SKM-1 treated with dmso at 0.1 percent for 144 hours (cell line): ENCODE measurements around the gene TPCN2.

Experiments used
- DNase-seq: peaks from one replicate; lab custom pipeline; 2025; ENCODE audit not compliant: unreplicated experiment; lab: John Stamatoyannopoulos, UW

The TPCN2 gene

DNA sequence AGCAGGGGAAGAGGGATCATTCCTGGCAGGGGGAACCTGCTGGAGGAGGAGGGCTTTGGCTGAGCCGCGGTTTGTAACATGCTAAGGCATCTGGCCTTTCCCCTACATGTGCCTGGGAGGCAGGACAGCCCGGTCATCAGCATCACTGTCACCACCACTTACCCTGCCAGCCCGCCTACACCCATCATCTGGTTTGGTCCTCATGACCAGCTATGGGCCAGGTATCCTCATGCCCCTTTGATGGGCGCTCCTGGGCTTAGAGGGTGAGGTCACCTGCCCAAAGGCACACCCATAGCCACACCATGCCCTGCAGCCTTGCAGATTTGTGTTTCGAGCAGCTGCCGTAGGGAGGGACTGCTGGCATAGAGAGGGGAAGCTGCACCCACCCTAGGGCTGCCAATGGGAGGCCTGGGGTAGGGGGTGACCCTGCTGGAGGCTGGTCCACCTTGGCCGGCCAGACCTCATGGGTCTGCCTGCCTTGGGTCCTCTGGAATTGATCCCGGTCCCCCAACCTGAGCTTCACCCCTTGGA lies 38.3 kb upstream of the TPCN2 start:
- no peak for DNase-seq

DNA sequence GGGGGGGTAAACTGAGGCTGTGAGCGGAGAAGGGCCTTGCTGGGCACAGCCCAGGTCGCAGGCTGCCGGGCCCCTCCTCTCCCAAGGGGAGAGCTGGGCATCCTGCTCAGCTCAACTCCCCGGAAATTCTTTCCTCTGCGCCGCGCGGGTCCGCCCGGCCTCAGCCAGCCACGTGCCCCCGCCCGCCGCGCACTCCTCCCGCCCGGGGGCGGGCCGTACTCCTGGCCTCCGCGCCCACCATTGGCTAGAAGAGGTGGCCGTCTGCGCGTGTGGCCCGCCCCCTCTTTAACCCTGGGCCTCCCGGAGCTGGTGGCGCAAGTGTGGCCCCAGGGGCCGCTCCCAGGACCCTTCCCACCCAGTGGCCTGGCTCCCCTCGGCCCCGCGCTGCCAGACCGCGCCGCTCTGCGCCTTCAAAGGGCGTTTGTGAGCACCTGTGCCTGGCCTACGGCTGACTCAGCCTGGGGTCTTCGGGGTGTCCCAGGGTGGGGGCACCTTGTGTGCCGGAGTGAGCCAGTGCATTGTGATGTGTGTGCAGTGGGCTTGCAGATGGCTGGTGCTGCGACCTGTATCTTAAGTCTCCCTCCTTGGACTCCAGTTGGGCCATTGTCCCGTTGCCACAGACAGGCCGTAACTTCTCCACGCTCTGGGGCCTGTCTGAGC lies 37.6 kb upstream of the TPCN2 start:
- DNase-seq: peak; percentile 62

DNA sequence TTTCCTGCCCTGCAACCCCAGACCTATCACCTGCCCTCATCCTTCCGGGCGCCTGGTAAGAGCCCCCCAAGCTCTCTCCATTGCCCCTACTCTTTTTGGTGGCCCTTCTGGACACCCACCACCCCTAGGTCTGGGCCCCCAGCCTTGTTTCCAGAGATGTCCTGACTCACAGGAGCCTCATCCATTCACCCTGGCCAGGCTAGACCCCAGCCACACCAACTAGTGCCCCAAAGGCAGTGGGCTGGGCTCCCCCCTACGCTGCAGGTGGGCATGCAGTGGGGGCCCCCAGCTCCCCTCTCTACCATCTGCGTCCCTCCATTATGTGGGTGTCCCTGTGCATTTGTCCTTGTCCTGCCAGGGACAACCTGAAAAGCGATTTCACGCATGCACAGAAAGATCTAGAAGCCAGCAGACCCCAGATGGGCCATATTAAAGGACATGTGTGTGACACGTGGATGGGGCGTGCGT lies 37.1 kb upstream of the TPCN2 start:
- DNase-seq: no peak

DNA sequence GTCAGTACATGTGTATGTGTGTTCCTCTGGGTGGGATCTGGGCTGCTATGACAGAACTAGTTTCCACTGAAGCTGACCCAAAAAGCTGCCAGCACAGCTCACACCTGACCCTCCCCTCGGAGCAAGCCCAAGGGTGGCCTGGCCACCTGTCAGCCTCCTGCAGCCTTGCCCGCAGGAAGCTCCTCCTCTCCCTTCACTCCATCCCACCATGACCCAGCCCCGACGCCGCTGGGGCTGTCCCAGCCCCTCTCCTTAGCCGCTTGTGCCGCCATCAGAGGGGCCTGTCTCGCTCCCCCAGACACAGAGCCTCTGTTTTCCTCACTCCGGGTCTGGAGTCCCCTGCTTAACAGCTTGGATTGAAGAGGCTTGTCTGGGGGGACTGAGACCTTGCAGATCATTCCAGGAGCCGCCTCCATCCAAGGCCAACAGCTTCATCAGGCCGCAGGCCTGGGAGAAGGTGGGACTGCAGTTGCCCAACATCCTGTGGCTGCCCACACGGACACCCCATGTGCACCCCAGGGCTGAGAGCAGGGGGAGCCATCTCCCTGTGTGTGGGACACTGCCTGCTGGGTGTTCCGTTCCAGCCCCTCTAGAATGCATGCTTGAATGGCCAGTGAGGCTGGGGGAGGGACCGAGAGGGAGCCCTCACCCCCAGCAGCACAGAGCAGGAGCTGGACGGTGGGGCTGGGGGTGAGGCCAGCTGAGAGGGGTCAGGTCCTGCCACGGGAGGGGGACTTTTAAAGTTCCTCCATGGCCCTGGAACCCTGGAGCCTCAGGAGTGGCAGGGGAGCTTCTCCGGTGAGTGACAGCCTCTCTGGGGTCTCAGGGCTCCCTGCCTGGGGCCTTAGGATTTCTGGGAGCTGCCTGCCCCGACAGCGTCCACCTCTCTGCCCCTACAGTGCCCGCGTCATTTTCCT lies 36.4 kb upstream of the TPCN2 start:
- no peak for DNase-seq

DNA sequence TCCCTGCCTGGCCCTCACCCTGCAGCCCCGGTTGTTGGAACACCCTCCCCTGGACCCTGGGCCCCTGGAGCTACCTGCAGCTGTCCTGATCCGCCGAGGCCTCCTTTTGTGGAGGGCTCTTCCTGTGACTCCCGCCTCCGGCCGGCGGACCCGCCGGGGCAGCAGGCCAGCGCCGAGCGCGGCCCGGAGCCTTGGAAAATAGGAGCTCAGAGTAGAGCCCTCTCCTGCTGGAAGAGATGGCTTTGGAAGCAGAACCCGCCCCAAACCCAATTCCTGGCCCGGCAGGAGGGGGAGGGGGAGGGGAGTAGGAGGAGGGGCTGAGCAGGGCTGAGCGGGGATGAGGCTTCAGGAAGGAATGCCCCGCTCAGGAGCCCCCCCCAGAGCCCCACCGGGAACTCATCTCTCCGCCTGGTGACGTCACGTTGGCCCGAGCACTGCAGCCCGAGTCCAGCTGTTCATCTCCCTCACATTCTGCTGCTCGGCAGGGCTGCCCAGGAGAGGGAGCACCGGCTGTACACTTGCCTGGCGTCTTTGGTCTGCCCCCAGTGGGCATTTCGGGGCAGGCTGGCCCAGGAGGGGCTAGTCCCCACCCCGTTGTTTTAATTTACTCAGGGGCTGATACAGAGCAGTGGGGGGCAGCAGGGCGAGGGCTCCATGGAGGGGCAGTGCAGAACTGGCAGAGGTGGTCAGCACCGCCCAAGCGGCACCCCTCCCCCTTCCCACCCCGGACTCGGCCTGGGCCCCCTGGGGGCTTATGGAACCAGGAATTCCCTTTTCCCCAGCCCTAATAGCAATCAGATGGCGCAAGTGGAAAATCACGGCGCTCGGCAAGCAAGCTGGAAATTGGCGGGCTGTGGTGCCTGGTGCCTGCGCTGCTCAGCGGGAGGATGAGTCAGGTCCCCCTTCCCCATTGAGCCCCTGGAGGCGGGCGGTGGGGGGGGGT lies 35.5 kb upstream of the TPCN2 start, which contains the start of gene MRGPRF:
Gene MRGPRF, minus strand, starts transcription at position 238 of the 943 bp plus-strand sequence. CDS start 3,345 bp downstream, outside the sequence.
- DNase-seq: no peak

DNA sequence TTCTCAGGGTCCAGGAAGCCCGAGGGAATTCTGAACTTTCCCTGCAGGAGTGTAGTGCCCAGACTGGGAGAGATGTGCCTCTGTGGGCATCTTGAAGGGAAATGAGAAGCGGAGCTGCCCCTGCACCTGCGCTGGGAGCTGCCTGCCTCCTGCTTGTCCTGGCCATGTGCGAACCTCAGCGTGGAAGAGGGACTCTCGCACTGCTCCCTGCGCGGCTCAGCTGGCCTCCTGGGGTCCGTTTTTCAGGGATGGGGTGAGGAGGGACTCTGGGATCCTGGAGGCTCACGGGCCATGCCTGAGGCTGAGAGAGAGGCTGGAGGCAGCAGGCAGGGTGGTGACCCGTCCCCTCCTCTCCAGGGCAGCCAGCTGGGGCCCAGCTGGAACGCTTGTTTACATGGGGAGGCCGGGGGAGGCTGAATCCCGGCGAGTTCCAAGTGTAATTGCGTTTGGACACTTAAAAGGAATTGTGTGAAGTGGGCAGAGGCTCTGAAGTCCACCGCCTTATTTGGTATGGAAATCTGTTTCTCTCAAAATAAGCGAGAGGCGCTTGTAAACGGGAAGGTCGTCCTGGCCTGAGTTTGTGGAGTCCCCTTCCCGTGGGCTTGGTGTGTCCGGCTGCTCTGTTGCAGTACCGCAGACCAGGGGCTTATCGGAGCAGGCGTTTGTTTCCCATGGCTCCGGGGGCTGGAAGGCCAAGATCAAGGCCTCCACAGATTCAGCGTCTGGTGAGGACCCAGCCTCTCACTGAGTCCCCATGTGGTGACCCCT lies 34.5 kb upstream of the TPCN2 start:
- no peak for DNase-seq

DNA sequence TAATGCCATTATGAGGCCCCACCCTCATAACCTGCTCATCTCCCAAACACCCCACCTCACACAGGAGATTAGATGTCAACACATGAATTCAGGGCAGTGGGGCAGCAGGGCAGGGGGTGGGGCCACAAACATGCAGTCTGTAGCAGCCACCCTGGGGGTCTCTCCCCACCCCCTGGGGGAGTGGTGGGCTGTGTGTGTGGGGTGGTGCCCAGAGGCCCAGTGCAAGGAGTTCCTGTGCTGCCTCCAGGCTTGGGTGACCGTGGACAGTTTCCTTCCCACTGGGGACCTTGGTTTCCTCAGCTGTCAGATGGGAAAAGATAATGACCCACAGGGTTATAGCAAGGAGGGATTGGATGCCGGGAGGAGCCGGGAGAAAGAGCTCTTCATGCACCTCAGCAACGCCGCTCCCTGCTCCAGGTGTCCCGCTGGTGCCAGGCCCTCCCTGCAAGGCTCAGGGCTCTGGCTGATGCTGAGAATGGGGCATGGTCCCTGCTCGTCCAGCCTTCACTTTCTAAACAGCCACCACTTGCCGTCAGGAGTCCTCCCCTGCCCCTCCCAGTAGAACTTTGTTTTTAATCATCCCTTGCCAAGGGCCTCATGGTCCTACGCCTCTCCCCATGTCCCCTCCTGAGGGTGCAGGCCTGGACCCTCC lies 33.7 kb upstream of the TPCN2 start:
- DNase-seq: no peak

DNA sequence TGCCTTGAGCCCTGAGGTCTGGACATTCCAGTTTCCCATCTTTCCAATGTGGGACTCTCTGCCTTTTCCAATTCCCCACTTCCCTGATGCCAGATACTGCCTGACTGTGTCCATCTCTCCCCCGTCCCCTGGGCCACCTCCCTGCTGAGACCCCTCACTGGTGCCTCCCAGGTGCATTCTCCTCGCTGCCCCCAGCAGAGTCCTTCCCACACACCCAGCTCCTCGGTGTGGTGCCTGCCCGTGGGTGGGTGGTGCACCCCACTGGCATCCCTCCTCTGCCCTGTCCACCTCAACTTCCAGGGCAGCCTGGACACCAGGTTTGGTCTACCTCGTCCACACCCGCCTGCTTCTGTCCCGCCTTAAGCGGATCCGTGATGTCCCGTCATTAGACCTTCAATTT lies 30.8 kb upstream of the TPCN2 start:
- no peak for DNase-seq

DNA sequence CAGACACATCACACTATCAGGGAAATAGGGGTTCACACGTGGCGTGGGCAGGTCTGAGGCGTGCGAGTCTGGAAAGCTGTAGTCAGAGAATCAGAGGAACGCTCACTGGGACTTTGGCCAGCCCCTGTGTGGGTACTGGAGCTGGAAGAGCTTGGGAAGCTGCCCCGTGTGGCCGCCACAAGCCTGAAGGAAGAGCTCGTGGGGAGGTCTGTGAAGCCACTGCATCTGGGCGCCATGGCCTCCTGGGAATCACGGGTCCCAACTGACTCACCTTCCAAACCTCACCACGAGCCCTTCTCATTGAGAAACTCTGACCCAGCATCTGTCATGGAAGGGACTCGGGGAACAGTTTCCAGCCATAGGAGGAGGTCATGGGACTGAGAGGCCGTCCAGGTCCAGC lies 29.8 kb upstream of the TPCN2 start:
- no peak for DNase-seq

DNA sequence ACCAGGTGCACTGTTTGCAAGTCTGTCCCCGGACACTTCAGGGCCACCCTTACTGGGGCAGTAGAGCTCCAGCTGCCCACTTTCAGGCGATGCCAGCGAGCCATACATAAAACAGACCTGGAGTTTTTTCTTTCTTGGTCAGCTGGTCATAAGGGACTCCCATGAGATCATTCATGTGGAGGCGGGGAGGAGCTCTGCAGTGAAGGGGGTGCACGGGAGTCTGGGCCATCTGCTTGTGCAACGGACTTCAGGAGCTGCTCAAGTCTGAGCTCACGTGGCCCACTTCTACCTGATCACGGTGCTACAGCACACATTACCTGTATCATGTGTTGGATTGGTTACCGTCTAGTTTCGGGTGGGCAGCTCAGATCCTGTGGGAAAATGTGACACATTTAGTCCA lies 26.5 kb upstream of the TPCN2 start:
- DNase-seq: no peak

DNA sequence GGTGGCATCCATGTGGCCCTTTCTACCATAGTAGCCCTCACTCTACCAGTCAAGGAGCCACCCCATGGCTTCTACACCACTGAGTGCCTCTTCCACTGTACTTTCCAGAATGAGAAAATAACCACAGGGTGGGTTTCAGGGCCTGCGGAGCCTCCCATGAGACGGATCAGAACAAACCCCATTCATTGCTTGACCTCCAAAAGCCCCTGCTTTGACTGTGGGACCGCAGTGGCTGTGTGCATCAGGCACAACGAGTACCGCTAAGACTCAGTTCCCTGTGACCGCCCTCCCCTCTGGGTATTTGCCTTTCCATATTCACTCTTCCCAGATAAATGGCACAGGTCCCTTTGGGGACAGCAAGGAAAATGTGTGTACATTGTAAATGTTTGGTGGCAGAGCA lies 24.2 kb upstream of the TPCN2 start:
- no peak for DNase-seq

DNA sequence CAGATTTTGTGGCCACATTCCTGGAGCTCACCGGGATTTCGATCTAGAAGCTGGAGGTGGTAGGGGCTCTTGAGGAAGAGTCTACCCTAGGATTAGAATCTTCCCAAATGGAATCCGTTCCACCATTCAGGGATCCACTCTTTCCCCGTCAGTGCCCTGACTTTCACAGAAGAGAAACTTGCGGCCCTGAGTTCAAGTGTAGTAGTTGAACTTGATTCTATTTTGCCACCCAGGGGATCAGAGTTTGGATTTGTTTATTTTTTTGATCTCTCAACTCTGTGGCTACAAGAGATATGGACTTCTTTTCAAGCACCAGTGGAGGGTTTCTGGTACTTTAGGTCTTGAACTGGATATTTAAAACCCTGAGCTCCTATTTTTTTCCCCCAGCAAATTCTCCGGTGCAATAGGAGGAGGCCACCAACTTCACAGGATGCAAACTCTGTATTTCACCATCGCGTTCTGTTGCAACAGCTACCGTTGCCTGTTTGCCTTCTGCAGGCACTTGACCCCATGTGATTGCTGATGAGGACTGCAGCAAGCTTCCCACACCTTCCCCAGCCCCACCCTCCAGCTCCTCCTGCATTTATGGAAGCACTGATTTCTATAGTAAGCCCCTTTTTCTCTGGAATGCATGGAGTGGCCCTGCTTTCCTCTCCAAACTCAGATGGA lies 20.9 kb upstream of the TPCN2 start:
- peak; percentile 74 for DNase-seq

DNA sequence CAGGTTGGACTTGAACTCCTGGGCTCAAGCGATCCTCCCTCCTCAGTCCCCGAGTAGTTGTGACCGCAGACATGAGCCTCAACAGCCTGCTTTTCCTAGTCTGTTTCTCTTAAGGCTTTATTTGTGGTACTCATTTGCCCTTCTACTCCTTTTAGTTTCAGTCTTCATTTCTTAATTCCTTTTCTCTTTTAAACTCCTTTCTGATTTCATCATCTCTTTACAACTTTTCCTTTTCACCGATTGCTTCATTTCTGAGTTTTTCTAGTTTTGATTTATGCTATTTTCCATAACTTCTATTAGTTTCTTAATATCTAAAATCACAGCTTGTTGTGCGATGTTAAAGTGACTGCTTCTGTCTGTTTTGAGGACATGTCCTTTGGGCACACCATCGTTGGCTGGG lies 18.4 kb upstream of the TPCN2 start:
- no peak for DNase-seq

DNA sequence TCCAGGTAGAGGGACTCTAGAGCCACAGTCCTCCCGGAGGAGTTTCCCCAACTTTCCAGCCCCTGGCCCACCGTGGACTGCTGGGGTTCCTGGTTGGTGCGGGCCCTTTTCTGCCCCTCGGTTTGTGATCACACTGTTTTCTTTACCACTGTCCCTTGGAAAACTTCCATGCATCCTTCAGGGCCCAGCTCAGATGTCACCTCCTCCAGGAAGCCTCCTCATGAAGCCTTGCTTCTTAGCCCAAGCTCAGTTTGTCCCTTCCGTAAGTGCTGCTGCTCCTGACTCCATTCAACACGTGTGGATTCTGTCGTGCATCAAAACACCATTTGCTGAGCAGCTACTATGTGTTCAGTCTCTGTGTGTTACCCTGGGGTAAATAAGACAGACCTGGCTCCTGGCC lies 15.9 kb upstream of the TPCN2 start:
- no peak for DNase-seq

DNA sequence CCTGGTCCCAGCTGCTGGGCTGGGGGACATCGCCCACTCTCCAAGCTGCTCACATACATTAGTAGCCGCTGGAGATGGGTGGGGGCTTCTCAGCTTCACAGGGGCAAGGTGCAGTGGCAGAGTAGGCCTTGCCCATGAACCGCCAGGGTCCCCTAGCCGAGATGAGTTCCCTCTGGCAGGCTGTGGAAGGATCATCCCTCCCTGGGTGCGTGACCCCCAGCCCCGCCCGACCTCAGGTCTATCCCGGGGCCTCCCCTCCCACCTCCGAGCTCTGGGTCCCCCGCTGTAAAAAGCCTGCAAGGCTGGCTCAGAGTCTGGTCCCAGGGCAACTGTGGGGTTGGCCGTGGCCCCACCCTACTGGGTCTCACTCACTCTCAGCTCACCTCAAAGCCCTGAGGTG lies 15.3 kb upstream of the TPCN2 start:
- DNase-seq: no peak

DNA sequence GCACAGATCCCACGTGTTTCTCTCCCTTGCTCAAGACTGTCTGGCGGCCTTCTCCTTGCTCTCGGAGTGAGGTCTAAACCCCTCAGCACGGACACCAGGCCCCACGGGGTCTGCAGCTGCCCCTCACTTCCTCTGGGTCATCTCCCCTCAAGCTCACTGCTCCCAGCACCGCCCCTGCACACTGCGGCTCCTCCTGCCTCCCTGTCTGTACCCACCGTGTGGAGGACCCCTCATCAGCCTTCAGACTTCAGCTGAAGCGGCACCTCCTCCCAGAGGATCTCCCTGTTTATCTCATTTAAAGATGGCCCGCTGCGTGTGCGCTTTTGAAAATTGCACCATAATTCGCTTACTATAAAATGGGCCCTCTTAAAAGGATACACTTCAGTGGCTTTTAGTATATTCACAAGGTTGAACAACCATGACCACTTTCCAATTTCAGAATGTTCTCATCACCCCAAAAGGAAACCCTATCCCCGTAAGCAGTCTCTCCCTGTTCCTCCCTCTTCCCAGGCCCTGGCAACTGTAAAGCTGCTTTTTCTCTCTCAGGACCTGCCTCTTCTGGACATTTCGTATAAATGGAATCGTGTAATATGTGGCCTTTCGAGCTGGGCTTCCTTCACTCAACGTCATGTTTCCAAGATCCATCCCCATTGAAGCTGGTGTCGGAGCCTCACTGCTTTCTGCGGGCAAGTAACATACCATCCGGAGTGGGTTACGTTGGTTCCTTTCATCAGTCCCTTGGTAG lies 14.4 kb upstream of the TPCN2 start:
- no peak for DNase-seq

DNA sequence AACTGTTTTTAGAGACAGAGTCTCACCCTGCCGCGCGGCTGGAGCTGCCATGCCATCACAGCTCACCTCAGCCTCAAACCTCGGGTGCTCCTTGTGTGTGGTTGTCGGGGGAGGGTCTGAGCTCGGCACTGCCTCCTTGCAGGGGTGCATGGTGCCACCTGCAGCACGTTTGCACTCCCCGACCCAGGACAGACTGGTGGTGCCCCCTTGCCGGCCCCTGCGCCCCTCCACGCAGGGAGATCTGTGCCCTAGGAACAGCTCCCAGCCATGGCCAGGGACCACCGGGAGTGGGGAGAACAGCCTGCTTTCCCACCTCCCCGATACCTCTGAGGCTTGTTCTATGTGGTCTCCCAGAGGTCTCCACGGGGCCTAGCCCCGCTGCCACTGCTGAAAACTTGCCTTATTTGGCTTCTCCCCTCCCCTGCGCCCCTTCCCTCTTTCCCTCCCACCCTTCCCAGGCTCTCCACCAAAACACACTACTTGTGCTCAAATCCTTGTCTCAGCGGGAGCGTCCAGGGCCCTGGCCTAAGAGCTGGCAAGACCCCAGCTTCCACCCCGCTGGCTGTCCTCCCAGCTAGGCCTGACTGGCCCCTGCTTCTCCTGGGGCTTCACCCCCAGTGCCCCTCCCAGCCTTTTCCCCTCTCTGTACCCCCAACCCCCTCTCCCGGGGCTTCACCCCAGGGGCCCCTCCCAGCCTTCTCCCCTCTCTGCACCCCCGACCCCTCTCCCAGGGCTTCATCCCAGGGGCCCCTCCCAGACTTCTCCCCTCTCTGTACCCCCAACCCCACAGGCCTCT lies 13.4 kb upstream of the TPCN2 start:
- no peak for DNase-seq

DNA sequence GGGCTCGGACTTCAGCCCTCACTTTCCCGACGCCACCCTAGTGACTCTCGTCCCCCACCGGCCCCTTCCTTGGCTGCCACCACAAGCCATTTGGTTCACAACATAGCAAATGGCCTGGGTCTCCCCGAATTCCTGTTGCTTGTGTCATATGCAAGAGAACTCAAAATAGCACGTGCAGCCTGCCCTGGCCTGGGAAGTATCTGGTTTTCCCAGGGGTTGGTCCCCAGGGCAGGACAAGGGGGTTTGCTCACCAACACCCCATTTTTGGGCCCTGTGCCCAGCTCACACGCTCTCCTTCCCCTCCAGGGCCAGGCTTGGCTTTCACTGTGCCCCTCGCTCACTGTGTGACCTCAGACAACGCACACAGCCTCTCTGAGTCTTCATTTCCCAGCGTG lies 12.8 kb upstream of the TPCN2 start:
- DNase-seq: no peak
